Uterus (tissue), 2 donors: ENCODE results near the gene NLGN2.

Source experiments
- CTCF ChIP-seq, 4 experiments: fragments of 200-600 bp in 2 of 4; fragments of 450-650 bp in 2 of 4; sonication (generic) in 2 of 4; IDR thresholded peaks; one replicate each; pipeline ENCODE4 v1.5.1; 2016 to 2019; ENCODE audit warnings: antibody characterized with exemption in 4 of 4, mild to moderate bottlenecking in 2 of 4, moderate library complexity in 1 of 4
- POLR2A ChIP-seq, 2 donors: fragments of 450-650 bp; IDR thresholded peaks; one replicate each; pipeline ENCODE4 v1.6.1; 2016; ENCODE audit warnings: antibody characterized with exemption in 2 of 2, mild to moderate bottlenecking in 1 of 2, moderate library complexity in 1 of 2

DNA sequence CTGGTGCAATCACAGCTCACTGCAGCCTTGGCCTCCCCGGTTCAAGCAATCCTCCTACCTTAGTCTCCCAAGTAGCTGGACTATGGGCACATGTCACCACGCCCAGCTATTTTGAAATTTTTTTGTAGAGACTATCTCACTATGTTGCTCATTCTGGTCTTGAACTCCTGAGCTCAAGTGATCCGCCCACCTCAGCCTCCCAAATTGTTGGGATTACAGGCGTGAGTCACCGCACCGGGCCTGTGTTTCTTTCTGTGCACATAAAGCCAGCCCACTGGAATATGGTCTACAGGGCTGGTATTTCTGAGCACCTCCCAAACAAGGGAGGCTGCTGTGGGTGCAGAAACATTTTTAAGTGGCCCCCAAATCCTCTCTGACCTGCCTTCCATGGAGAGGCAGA lies 44.3 kb upstream of the NLGN2 start:
- TF ChIP-seq CTCF (IDR thresholded peaks at IDR 0.05) (no peak), POLR2A (IDR thresholded peaks at IDR 0.05) (no peak)
